KOPT-K1 (cell line): ENCODE data around the gene WDR72.
"Not testable (repeated sequence)": the region's sequence is repeated elsewhere in the genome, so short reads cannot be mapped to it uniquely, and the experiment has no call there.

Experiments
- H3K27ac ChIP-seq: fragments of 200-600 bp; sonication (generic); 2 replicates; pipeline ENCODE4 v1.5.1; 2016; ENCODE audit warnings: antibody characterized with exemption, mild to moderate bottlenecking, low read depth, low read length; ENCODE audit not compliant: poor library complexity, severe bottlenecking
- H3K36me3 ChIP-seq: fragments of 200-600 bp; sonication (generic); 2 replicates; pipeline ENCODE4 v1.5.1; 2017; ENCODE audit warnings: antibody characterized with exemption, mild to moderate bottlenecking, low read length, moderate library complexity; ENCODE audit not compliant: insufficient read depth
- H3K9me3 ChIP-seq: fragments of 200-600 bp; sonication (generic); 2 replicates; pipeline ENCODE4 v1.5.1; 2017; ENCODE audit warnings: antibody characterized with exemption, low read length, mild to moderate bottlenecking; ENCODE audit not compliant: insufficient read depth, poor library complexity, severe bottlenecking

WDR72 gene

DNA sequence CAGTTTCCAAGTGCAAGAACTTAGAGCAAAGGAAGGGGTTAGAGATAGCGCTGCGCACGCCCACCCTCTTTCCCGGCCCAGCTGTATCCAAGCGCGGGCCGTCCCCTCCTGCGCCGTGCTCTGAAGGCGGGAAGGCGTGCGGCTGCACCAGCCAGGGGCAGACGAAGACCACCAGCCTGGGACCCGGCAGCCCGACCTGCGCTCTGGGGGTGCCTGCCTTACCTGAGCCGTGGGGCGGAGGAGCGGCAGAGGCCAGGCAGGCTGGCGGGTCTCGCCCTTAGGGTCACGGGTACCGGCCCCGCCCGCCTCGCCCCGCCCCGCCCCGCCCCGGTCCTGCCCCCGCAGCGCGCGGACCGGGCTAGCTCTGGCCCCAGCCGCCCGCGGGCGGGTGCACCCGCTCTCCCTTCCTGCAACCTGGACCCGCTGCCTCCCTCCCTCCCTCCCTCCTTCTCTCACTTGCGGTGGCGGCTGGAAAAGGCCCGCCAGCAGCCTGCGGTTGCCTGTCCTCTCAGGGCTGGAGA, at the start of gene WDR72:
Gene WDR72 (minus strand): TSS at position 253 of the 521 bp plus-strand sequence. CDS start 26,514 bp downstream, outside the sequence.
- Histone ChIP-seq H3K36me3 (no peaks in the 10 kb centered on the region), H3K9me3 (no peaks in the 10 kb centered on the region), H3K27ac (no peak within 1 kb of the TSS)

DNA sequence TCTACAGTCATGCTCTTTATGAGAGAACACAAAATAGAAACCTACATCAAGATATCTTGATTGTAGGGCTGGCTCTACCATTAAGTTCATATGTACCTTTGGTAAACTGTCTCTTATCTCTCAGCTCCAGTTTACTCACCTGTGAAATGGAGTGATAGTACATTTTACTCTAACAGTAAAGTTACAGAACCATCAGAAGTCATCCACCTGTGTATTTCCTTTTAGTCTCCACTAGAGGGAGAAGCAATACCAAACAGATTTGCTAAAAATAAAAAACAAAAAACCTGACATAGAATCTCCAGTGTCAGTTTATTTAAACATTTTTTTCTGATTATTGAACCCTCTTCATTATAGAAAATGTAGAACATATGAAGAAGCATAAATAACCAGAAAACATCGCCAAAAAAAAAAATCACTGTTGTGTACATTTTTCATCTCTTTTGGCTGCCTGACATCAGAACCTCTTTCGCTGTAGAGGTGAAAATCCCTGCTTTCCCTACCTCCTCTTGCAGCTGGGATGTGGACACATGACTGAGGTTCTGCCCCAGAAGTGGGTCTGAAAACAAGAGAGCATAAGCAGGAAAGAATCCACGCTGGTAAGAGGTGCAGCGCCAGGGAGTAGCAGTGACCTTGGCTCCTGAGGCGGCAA, 48.7 kb upstream of the WDR72 start:
- H3K9me3 ChIP-seq, result no peaks in the 10 kb centered on the region

DNA sequence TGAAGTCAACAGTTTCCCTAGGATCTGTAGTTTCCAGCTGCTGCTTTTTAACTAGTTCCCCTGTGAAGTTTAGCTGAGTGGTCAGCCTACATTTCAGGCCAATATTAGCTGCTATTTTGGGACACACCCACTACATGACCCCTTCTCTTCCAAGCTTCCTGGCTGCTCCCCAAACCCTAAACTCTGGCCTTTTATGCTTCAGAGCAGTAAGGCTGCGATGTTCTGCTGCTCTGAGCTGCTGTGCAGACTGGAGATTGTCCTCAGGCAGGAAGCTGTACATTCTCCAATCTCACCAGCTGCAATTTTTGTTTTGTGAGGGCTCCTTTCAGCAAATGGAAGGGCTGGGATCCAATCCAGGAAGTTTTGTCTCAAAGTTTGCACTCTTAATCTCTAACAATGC, 48.0 kb upstream of the WDR72 start:
- H3K36me3 ChIP-seq, result no peaks in the 10 kb centered on the region
- no peaks in the 10 kb centered on the region for H3K9me3 ChIP-seq
- H3K27ac ChIP-seq, result no peak overlapping the region

More for the DNA sequence above, 48.7 kb upstream of the WDR72 start:
- Histone ChIP-seq H3K27ac (no peak overlapping the region), H3K36me3 (no peaks in the 10 kb centered on the region)

- H3K9me3 ChIP-seq, result no peaks in the 10 kb centered on the region
- no peaks in the 10 kb centered on the region for H3K36me3 ChIP-seq
- no peak overlapping the region for H3K27ac ChIP-seq
Observed at GRCh38 chr15:53802672-53803071, 43.2 kb upstream of the WDR72 start.

DNA sequence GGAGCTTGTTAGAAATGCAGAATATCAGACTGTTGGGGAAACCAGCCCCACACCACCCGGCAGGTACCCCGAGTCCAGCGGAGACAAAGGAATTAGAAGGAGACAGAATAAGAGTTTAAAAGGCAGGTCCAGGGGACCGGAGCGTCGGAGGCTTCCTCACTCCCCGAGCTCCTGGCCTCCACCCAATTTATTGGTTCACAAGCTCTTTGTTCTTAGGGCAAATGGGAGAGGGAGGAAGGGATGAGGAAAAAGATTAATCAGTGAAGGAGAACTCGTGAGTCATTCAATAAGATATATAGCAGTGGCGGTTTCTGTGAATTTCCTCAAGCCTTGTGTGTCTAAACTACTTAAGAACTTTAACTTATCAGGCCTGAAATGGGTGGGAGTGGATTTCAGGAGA, 32.1 kb upstream of the WDR72 start:
- H3K36me3 ChIP-seq, result no peaks in the 10 kb centered on the region
- no peaks in the 10 kb centered on the region for H3K9me3 ChIP-seq
- no peak overlapping the region for H3K27ac ChIP-seq

DNA sequence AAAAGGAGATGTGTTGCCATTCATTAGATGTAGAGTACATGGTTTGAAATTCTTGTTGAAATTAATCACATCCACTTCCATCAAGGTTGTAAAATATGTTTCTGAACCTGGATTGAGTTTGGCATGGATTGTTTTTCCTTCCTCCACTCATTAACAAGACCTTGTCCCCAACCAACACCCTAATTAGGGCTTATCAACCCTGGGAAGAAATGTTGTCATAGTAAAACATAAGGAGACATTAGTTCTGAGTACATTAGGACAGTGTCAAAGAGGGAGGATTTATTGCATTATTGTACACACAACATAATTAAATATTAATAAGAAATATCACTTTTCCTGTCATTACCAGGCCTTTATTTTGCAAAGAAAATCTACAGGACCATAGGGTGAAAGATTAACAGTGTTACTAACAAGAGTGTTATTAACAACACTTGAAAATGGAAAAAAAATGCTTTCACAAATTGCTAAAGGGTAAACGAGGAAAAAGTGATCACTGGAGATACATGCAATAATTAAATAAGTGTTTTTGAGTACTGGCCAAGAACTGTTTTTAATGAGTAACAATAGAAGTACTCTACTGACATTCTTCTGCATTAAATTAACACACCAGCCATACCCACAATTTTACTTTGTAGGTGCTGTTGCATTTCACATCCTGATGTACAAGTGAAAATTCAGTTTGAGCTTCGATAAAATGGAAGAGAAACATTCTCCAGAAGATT, 30.4 kb upstream of the WDR72 start:
- Histone ChIP-seq H3K36me3 (no peaks in the 10 kb centered on the region), H3K9me3 (no peaks in the 10 kb centered on the region), H3K27ac (no peak overlapping the region)

DNA sequence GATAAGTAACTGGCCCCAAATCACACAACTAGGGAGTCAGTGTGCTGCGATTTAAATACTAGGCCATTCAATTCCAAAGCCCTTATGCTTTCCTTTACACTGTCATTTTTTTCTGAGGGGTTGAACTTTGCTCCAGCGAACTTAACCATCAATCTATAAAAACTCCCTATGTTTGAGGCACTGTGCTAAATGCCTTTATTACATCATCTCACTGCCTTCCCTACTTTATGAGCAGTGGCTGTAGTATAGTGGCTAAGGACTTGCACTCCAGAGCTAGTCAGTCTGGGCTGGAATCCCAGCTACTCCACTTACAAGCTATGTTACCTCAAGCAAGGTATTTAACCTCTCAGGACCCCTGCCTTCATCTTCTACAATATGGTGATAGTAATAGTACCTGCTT, 26.9 kb upstream of the WDR72 start:
- Histone ChIP-seq H3K27ac (no peak overlapping the region), H3K36me3 (no peaks in the 10 kb centered on the region), H3K9me3 (no peaks in the 10 kb centered on the region)

- H3K27ac ChIP-seq, H3K9me3 ChIP-seq, H3K36me3 ChIP-seq: not testable (repeated sequence)
Observed at GRCh38 chr15:53785241-53785640, 25.8 kb upstream of the WDR72 start.

- Histone ChIP-seq H3K36me3 (no peaks in the 10 kb centered on the region), H3K9me3 (no peaks in the 10 kb centered on the region), H3K27ac (no peak overlapping the region)
Observed at GRCh38 chr15:53762916-53763315, 3.5 kb upstream of the WDR72 start.

DNA sequence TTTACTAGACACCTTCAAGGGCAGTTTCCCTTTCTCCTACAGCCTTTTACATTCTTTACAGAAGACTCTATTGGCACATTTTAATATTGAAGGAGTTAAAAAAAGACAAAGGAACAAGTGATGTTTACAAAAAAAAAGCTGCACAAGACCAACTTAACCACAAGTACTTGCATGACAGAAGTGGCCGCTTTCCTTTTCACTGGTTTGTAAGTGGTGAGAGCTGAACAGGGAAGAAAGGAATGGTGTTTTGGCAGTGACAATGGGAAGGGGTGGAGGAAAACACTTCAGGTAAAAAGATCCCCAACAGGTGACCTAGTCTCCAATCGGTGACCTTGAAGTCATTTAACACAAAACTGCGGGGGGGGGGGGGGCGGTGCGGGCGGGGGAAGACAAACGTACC, 1.1 kb downstream of the WDR72 start:
- Histone ChIP-seq H3K27ac (no peak overlapping the region), H3K9me3 (no peaks in the 10 kb centered on the region)

DNA sequence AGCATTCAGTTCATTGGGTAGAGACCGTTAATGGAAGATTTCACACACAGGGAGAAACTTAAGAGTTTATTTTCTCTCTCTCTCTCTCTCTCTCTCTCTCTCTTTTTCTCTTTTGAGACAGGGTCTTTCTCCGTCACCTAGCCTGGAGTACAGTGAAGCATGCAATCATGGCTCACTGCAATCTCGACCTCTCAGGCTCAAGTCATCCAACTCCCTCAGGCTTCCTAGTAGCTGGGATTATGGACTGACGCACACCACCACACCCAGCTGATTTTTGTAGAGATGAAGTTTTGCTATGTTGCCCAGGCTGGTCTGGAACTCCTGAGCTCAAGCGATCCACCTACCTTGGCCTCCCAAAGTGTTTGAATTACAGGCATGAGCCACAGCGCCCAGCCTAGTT, 1.6 kb downstream of the WDR72 start:
- Histone ChIP-seq H3K27ac (no peak overlapping the region), H3K36me3 (no peaks in the 10 kb centered on the region), H3K9me3 (no peaks in the 10 kb centered on the region)

More for the DNA sequence above, 1.1 kb downstream of the WDR72 start:
- no peaks in the 10 kb centered on the region for H3K36me3 ChIP-seq

GRCh38 chr15:53753813-53754212, 5.7 kb downstream of the WDR72 start:
- Histone ChIP-seq H3K27ac (no peak overlapping the region), H3K36me3 (no peaks in the 10 kb centered on the region), H3K9me3 (no peaks in the 10 kb centered on the region)

- H3K27ac ChIP-seq, result no peak overlapping the region
- no peaks in the 10 kb centered on the region for H3K36me3 ChIP-seq
- no peaks in the 10 kb centered on the region for H3K9me3 ChIP-seq
Observed at GRCh38 chr15:53752406-53752805, 7.1 kb downstream of the WDR72 start.

- no peaks in the 10 kb centered on the region for H3K36me3 ChIP-seq
- no peak overlapping the region for H3K27ac ChIP-seq
- H3K9me3 ChIP-seq, result no peaks in the 10 kb centered on the region
Observed at GRCh38 chr15:53747501-53748068, 11.9 kb downstream of the WDR72 start.

DNA sequence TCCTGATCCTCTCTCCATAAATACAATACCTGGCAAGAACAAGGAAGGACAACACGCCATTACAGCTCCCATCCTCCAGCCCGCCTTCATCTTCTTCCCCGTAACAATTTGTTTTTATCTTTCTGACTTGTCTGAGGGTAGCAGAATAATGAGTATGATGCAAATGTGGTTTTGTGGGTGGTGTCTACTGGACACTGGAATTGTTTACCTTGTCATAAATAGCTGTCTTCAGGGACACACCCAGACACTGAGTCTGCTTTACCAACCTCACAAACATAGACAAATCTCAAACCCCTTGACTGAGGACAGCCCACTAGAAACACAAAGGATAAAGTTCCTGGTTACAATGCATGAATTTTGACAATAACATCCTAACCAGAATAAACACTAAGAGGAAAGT, 13.4 kb downstream of the WDR72 start:
- no peaks in the 10 kb centered on the region for H3K36me3 ChIP-seq
- no peak overlapping the region for H3K27ac ChIP-seq
- no peaks in the 10 kb centered on the region for H3K9me3 ChIP-seq
